ENCODE measurements around the gene MGAT5B.

- TF ChIP-seq CTCF (conservative IDR thresholded peaks at IDR 0.05; ENCODE audit: low read depth, low read length) = no peak
- no peak for TF ChIP-seq EZH2phosphoT487 (IDR thresholded peaks at IDR 0.05; ENCODE audit: borderline replicate concordance, low read length)
- no peak for TF ChIP-seq EZH2 (IDR thresholded peaks at IDR 0.05; ENCODE audit: low read length, unreplicated experiment)
These were observed 44.1 kb upstream of the MGAT5B start for GRCh38 chr17:76824093-76824492.
